Esophagus squamous epithelium (tissue), 4 donors: ENCODE data around the gene CNR2.

Experiments used
- CTCF ChIP-seq, 6 experiments: fragments of 450-650 bp in 4 of 6; fragments of 200-600 bp in 2 of 6; sonication (generic) in 2 of 6; IDR thresholded peaks; one replicate each; pipeline ENCODE4 v1.5.1; 2016 to 2019; ENCODE audit warnings: antibody characterized with exemption in 6 of 6, mild to moderate bottlenecking in 4 of 6, moderate library complexity in 4 of 6
- POLR2A ChIP-seq, 4 donors: fragments of 450-650 bp; IDR thresholded peaks; one replicate each; pipeline ENCODE4 v1.6.1; 2017; ENCODE audit warnings: antibody characterized with exemption in 4 of 4, mild to moderate bottlenecking in 4 of 4, moderate library complexity in 3 of 4

- TF ChIP-seq CTCF (IDR thresholded peaks at IDR 0.05) (no peak), POLR2A (IDR thresholded peaks at IDR 0.05) (no peak)
Observed at GRCh38 chr1:23947366-23947765, 34.2 kb upstream of the CNR2 start.
